ENCODE measurements around the gene TMEM45A.
"Not testable (repeated sequence)": the region's sequence is repeated elsewhere in the genome, so short reads cannot be mapped to it uniquely, and the experiment has no call there.

The TMEM45A gene, protein sequence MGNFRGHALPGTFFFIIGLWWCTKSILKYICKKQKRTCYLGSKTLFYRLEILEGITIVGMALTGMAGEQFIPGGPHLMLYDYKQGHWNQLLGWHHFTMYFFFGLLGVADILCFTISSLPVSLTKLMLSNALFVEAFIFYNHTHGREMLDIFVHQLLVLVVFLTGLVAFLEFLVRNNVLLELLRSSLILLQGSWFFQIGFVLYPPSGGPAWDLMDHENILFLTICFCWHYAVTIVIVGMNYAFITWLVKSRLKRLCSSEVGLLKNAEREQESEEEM

DNA sequence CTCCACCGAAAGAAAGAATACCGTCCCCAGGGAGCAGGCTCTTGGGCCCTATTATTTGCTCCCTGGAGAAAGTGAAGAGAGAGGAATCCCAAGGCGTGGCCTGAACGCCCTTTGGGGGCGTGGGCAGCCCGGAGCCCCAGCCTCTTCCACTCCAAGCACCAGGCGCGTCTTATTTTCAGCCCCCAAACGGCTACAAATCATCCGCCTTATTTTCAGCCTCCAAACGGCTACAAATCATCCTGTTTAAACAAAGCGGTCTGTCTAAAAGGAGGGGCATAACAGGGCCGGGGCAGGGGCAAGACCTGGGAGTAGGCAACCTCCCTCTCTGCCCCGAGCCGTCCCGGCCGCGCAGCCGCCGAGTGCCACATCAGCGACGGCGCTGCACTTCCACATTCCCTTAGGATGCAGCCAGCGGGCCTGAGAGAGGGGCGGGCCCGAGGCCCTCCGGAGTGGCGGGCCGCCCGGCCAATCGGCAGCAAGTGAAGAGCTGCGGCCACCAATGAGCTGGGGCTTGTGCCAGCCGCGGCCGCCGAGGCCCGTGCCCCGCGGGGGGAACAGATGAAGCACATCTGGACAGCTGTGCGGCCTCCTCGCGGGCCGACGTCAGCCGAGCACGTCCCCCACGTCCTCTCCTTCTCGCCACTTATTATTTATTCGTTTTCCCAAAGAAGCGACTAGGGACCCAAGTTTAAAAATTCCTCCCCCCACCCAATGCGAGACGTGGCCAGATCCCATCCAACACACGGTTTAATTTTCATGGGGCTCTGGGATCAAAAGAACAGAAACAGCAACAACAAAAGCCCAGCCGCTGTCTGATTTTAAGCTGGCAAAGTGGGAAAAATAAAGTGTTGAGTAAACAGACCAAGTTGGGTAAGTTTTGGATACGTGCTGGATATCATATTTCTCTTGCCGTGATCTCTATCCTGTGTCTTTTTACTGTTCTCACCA is at the start of gene TMEM45A:
Gene TMEM45A (plus strand): TSS at position 561 of the 948 bp plus-strand sequence. CDS start 62,593 bp downstream, outside the sequence.
- DNase-seq, result peak; percentile 68

DNA sequence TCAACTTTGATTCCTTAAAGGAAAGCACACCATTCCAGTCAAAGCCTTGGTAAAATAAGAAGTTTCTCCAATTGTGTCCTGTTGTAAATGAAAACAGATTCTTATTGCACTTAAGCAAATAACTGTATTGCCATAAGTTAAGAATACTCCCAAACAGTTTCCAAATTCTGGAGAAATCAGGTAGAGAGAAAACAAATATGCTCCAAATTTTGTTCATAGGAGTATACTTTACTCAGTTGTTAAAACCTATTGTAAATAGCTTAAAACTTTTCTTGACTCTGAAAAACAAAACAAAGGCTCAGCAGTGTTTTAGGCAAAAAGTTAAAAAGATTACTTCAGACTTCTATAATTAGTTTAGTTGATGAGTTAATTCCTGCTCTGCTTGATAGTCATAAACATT is 48.7 kb upstream of the TMEM45A start:
- no peak for DNase-seq

DNA sequence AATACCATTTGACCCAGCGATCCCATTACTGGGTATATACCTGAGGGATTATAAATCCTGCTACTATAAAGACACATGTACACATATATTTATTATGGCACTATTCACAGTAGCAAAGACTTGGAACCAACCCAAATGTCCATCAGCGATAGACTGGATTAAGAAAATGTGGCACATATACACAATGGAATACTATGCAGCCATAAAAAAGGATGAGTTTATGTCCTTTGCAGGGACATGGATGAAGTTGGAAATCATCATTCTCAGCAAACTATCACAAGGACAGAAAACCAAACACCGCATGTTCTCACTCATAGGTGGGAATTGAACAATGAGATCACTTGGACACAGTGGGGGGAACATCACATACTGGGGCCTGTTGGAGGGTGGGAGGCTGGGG is 45.4 kb upstream of the TMEM45A start:
- DNase-seq, result not testable (repeated sequence)

DNA sequence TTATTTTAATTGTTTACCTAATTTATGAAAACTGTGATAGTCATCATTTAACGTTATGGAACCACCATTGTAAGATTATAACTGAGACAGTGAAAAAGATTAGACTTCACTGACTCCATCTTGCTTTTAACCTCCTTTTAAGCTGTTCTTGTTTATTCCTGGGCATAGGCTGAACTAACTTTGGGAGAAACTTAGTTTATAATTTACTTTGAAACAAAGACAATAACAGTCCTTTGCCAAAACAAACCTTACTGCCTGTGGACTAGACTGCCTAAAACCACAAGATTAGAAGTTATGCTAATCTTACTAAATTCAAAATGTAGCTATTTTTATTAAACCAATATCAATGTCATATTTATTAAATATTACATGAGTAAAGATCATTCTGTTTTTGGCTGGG is 44.3 kb upstream of the TMEM45A start:
- DNase-seq, result no peak

DNA sequence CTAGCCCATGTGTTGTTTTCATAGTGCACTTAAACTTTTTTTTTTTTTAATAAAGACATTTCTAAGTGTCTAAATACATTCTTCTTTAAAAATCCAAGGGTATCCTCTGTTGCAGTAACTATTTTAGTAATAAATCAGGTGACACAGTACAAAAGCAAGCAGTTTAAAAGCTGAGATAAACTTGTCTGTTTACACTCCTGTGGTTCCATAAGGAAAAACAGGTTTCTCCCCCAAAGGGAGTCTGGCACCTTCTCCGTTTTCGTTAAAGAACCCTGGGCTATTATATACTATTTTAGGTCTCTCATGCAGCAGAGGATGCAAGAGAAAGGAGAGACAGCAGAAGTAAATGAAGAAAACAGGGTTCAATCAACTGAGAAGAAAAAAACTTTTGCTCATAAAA is 43.2 kb upstream of the TMEM45A start:
- no peak for DNase-seq

DNA sequence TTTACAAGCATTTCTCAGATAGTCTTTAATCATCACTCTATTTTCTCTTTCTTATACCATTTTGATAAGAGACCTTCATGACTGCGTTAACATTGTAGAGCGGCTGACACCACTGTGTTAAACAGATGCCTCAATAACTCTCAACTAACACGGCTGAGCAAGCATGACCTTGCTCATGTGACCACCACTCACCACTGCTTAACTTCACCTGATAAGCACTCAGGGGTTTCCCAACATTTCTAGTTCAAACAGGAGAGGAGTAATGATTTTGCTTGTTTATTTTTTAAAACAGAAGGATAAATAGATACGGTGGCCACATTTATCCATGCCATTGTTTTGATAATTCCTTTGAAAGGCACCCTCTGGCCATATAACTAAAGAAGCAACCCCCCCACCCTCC is 37.7 kb upstream of the TMEM45A start:
- DNase-seq, result no peak

DNA sequence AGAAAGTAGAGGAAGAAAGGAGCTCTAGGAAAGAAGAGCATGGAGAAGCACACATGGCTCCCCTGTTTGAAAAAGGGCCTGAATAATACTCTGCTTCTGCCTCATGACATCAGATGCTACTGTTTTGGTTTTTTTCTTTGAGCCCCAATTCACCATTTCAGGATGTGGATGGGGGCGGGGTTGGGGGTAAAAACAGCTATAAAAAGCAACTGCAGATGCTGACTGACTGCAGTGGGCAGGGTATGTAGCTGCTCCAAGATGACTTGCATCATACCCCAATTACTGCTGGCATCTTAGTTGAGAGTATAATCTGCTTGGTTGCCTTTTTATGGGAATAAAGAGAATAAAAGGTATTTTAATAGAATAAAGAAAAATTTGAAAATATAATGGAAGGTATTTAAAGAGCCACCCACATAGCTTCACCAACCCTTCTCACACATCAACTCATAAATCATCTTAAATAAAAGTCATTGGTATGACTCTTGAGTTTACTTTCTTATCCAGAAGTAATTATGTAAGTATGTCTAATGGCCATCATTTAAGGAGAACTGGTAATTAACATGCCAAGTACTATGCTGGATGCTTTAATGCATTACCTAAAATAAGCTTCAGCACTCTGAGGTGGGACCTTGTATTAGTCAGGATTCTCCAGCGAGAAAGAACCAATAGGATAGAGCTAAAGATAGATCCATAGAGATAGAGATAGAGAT is 36.4 kb upstream of the TMEM45A start:
- no peak for DNase-seq

DNA sequence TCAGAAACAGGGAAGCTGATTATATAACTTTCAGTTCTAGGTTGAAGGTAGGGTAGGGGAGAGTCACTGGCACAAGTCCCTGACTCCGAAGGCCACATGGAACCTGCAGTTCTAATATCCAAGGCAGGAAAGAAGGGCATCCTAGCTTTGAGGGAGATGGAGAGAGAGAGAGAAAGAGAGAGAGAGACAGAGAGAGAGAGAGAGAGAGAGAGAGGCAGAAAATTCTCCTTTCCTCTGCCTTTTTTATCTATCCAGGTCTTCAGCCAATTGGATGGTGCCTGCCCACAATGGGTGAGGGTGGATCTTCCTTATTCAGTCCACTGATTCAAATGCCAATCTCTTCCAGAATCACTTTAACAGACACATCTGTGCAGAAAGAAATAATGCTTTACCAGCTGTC is 35.7 kb upstream of the TMEM45A start:
- no peak for DNase-seq

DNA sequence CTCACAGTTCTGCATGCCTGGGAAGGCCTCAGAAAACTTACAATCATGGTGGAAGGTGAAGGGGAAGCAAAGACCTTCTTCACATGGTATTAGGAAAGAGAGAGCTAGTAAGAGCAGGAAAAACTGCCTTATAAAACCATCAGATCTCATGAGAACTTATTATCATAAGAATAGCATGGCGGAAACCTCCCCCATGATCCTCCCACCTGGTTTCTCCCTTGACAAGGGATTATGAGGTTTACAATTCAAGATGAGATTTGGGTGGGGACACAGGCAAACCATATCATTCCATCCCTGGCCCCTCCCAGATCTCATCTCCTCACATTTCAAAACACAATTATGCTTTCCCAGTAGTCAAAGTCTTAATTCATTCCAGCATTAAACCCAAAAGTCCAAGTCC is 34.6 kb upstream of the TMEM45A start:
- DNase-seq, result no peak

DNA sequence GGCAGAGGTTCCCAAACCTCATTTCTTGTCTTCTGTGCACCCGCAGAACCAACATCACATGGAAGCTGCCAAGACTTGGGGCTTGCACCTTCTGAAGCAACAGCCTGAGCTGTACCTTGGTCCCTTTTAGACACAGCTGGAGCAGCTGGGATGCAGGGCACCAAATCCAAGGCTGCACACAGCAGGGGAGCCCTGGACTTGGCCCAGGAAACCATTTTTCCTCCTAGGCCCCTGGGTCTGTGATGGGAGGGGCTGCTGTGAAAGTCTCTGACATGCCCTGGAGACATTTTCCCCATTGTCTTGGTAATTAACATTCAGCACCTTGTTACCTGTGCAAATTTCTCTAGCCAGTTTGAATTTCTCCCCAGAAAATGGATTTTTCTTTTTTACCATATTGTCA is 33.6 kb upstream of the TMEM45A start:
- DNase-seq, result no peak

DNA sequence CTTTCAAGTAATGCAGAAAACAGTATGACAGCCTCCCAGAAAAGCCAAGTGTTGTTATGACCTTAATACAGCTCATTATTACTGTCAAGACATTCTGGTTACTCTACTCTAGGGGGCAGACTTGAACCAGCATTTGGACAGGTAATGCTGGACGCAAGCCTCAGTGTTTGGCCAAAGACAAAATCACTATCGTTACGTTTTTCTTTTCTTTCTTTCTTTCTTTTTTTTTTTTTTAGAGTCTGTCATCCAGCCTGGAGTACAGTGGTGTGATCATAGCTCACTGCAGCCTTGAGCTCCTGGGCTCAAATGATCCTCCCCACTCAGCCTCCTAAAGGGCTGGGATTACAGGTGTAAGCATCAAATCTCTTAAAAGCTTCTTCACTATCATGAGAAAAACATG is 29.4 kb upstream of the TMEM45A start:
- DNase-seq, result peak; percentile 1

DNA sequence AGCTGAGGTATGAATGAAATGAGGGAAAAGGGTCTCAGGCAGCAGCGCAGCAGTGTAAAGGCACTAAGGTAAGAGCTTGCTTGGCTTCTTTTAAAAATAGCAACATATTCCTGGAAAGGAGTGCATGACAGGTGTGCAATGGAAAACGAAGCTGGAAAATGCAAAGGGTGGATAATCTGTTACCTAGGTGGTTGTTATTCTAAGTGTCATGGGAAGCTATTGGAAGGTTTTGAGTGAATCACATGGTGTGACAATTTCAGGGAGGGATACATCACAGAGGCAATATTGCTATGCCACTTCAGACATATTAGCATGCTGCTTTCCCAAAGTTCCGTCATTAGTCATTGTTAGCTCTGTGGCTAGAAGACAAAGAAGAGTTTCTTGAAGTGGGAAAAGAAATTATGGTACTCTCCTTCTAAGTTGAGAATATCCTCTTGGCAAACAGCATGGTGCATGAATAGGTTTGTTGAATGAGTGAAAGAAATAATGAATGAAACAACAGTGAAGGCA is 28.7 kb upstream of the TMEM45A start:
- DNase-seq, result no peak

DNA sequence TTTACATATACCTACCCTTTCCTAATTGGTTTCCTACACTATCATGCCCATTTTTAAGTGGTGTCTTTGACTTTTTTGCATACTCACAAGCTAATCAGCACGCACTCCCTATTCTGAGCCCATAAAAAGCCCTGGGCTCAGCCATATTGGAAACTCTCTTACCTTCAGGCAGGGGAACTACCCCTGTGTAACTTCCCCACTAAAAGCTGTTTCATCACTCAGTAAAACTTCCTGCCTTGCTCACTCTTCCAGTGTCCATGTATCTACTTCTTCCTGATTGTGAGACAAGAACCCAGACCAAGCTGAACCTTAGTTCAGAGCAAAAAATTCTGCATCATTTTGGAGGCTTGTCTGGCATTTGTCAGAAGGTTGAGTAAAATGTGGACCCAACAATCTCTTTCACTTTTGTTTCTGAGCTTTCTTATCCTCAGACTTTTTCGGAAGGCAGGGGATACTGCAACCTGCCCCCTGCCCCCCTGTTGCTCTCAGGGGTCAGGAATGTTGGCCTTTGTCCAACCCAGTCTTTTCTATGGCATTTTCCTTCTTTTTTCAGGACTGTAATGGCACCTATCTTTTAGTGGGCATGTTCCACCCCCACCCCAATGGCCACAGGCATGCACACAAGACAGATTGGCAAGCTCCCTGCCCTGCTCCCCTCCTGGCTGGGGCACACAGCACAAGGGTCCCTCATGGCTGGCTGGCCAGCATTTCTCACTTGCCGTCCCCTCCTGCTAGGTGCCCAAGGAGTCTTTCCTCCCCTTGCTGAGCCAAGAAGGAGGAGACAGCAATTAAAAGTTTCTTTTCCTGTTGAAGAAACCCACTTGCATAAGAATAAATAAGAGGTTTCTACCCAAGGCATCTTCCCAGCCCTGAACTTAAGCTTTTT is 26.3 kb upstream of the TMEM45A start:
- no peak for DNase-seq

DNA sequence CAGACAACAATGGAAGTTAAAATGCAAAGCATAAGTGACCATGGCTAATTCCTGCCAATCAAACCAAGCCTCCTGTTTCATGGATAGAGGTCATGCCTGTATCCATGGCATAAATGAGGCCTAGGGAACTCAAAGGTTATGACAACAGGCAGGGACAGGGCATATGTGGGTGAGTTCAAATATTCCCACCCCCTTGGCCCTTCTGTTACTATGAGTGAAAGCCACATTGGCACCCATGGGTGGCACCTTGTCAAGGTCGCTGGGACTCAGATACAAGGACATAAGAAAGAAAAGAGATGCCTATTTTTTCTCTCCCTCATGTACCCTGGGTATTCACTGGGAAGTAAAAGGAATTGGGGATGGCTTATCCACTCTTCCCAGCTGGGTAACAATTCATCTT is 25.3 kb upstream of the TMEM45A start:
- DNase-seq, result no peak

DNA sequence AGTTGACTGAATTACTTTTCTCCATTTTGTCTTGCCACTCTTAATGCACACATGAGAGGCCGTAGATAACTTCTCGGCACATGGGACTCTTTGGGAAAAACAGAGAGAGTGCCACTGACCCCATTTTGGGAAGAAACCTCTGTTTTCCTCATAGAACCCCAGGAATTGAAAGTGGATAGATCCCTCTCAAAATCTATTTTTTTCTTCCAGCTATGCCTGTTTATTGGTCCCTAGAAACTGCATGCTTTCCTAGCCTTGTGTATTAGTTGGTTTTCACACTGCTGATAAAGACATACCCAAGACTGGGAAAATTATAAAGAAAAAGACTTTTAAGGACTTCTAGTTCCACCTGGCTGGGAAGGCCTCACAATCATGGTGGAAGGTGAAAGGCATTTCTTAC is 23.7 kb upstream of the TMEM45A start:
- DNase-seq, result no peak

DNA sequence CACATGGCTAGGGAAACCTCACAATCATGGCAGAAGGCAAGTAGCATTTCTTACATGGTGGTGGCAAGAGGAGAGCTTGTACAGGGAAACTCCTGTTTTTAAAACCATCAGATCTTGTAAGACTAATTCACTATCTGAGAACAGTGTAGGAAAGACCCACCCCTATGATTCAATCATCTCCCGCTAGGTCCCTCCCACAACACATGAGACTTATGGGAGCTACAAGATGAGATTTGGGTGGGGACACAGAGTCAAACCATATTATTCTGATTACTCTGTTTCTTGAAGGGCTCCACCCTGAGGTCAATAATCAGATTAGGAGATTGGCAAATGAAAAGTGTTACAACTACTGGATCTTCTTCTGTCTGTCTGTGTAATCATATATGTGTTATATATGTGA is 21.5 kb upstream of the TMEM45A start:
- DNase-seq, result no peak

DNA sequence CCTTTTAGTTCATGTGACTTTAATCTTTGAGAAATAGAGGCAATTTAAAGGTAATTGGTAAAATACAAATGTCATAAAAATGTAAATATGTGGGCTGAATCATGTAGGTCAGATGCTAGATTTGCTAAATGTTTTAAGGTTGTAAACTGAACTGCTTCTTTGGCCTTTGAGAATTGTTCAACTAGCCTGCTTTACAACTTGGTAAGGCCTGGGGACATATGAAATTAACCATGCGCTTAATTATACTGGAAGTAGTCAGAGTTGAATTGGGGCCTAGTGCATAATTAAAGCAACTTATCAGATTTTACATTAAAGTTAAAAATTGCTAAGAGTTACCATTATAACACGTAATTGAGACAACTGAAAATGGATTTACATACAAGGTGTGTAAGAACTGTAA is 21.0 kb upstream of the TMEM45A start:
- no peak for DNase-seq

DNA sequence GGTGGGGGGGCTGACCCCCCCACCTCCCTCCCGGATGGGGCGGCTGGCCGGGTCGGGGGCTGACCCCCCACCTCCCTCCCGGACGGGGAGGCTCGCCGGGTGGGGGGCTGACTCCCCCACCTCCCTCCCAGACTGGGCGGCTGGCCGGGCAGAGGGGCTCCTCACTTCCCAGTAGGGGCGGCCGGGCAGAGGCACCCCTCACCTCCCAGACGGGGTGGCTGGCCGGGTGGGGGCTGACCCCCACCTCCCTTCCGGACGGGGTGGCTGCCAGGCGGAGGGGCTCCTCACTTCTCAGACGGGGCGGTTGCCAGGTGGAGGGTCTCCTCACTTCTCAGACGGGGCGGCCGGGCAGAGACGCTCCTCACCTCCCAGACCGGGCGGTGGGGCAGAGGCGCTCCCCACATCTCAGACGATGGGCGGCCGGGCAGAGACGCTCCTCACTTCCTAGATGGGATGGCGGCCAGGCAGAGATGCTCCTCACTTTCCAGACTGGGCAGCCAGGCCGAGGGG is 14.5 kb upstream of the TMEM45A start:
- not testable (repeated sequence) for DNase-seq

DNA sequence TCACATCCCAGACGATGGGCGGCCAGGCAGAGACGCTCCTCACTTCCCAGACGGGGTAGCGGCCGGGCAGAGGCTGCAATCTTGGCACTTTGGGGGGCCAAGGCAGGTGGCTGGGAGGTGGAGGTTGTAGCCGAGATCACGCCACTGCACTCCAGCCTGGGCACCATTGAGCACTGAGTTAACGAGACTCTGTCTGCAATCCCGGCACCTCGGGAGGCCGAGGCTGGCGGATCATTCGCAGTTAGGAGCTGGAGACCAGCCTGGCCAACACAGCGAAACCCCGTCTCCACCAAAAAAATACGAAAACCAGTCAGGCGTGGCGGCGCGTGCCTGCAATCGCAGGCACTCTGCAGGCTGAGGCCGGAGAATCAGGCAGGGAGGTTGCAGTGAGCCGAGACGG is 13.9 kb upstream of the TMEM45A start:
- not testable (repeated sequence) for DNase-seq

DNA sequence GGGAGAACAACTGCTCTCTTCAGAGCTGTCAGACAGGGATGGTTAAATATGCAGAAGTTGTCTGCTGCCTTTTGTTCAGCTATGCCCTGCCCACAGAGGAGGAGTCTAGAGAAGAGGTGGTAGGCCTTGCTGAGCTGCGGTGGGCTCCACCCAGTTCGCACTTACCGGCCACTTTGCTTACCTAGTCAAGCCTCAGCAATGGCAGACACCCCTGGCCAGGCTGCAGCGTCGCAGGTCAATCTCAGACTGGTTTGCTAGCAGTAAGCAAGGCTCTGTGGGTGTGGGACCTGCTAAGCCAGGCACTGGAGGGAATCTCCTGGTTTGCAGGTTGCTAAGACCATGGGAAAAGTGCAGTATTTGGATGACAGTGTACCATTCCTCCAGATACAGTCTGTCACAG is 12.3 kb upstream of the TMEM45A start:
- DNase-seq, result no peak

DNA sequence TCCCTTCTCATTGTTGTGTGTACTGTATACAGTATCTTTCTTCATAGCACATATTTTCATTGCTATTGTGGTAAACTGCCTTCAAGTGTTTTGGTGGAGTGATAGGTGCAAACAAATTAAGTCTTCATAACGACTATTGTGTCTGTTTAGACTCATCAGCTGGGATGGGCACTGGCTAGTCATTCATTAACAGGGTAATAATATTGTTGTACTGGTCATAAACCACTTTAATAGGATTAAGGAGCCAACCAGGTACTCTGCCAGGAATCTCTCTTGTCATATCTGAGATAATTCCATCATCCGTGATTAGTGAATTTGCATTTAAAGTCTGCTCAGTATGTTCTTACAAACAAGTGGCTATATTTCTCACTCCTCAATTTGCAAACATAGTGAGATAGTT is 10.2 kb upstream of the TMEM45A start:
- no peak for DNase-seq

DNA sequence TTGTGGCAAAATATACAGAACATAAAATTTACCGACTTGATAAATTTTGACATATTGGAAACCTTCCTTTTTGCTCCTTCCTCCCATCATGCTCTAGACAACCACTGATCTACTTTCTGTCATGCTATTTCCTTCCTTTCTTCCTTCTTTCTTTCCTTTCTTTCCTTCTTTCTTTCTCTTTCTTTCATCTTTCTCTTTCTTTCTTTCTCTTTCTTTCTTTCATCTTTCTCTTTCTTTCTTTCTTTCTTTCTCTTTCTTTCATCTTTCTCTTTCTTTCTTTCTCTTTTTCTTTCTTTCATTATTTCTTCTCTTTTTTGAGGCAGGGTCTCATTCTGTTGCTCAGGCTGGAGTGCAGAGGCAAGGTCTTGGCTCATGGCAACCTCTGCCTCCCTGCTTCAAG is 8.9 kb upstream of the TMEM45A start:
- no peak for DNase-seq

Measured in NCI-H510A (cell line).